ENCODE measurements around the gene OTUD6A. TPM values are rescaled to one million over a fixed set of nuclear protein-coding genes. Genes with fewer than 3 reads are reported as not detected.

Gene OTUD6A
- total RNA-seq, 1 donor from 2014 or later, result not detected

GRCh38 chrX:70044541-70045245 is 17.6 kb upstream of the OTUD6A start:
- no peak for DNase-seq (ENCODE audit: low read depth, low spot score)
- Mint-ChIP-seq H3K4me1 (no peaks in the 10 kb centered on the region), H3K9me3 (peaks cover 2% of the 10 kb centered on the region)

GRCh38 chrX:70046978-70047377 is 15.3 kb upstream of the OTUD6A start:
- Mint-ChIP-seq H3K27me3 (ENCODE audit: low read depth) (peaks cover 3% of the 10 kb centered on the region), H3K4me3 (no peak overlapping the region), H3K4me1 (no peaks in the 10 kb centered on the region)

More at GRCh38 chrX:70044541-70045245, 17.6 kb upstream of the OTUD6A start:
- Mint-ChIP-seq H3K27me3 (ENCODE audit: low read depth) (peaks cover 3% of the 10 kb centered on the region), H3K4me3 (no peak overlapping the region), H3K27ac (ENCODE audit: unreplicated experiment) (no peak overlapping the region), H3K36me3 (ENCODE audit: low read depth) (no peaks in the 10 kb centered on the region)
- TF ChIP-seq CTCF (conservative IDR thresholded peaks at IDR 0.05), result no peak

GRCh38 chrX:70049406-70049805 is 12.9 kb upstream of the OTUD6A start:
- DNase-seq (ENCODE audit: low read depth, low spot score), result no peak
- Mint-ChIP-seq H3K9me3 (no peaks in the 10 kb centered on the region), H3K27ac (ENCODE audit: unreplicated experiment) (no peak overlapping the region), H3K4me3 (no peak overlapping the region), H3K27me3 (ENCODE audit: low read depth) (peaks cover 3% of the 10 kb centered on the region), H3K36me3 (ENCODE audit: low read depth) (no peaks in the 10 kb centered on the region), H3K4me1 (no peaks in the 10 kb centered on the region)
- no peak for TF ChIP-seq CTCF (conservative IDR thresholded peaks at IDR 0.05)

More at GRCh38 chrX:70046978-70047377, 15.3 kb upstream of the OTUD6A start:
- no peak for TF ChIP-seq CTCF (conservative IDR thresholded peaks at IDR 0.05)
- no peak for DNase-seq (ENCODE audit: low read depth, low spot score)
- no peak overlapping the region for H3K27ac Mint-ChIP-seq (ENCODE audit: unreplicated experiment)
- peaks cover 2% of the 10 kb centered on the region for H3K9me3 Mint-ChIP-seq
- no peaks in the 10 kb centered on the region for H3K36me3 Mint-ChIP-seq (ENCODE audit: low read depth)

GRCh38 chrX:70049925-70050324 is 12.3 kb upstream of the OTUD6A start, which contains the start of gene AWAT2:
TSS of gene AWAT2 (minus strand) at chrX:70049938. CDS start at chrX:70049932, 6 bp downstream.
- peaks cover 3% of the 10 kb centered on the region for H3K27me3 Mint-ChIP-seq (ENCODE audit: low read depth)
- no peak for TF ChIP-seq CTCF (conservative IDR thresholded peaks at IDR 0.05)
- no peak within 1 kb of the TSS for H3K4me3 Mint-ChIP-seq
- no peaks in the 10 kb centered on the region for H3K9me3 Mint-ChIP-seq
- H3K36me3 Mint-ChIP-seq (ENCODE audit: low read depth), result no peaks in the 10 kb centered on the region
- H3K27ac Mint-ChIP-seq (ENCODE audit: unreplicated experiment), result peak within 1 kb of the TSS; percentile 67
- no peaks in the 10 kb centered on the region for H3K4me1 Mint-ChIP-seq
- DNase-seq (ENCODE audit: low read depth, low spot score), result no peak

GRCh38 chrX:70052895-70053615 is 9.2 kb upstream of the OTUD6A start:
- no peak for DNase-seq (ENCODE audit: low read depth, low spot score)

More at GRCh38 chrX:70052895-70053615, 9.2 kb upstream of the OTUD6A start:
- H3K4me1 Mint-ChIP-seq, result no peaks in the 10 kb centered on the region
- no peak overlapping the region for H3K27ac Mint-ChIP-seq (ENCODE audit: unreplicated experiment)
- no peak for TF ChIP-seq CTCF (conservative IDR thresholded peaks at IDR 0.05)
- no peaks in the 10 kb centered on the region for H3K36me3 Mint-ChIP-seq (ENCODE audit: low read depth)
- H3K9me3 Mint-ChIP-seq, result no peaks in the 10 kb centered on the region
- no peak overlapping the region for H3K4me3 Mint-ChIP-seq
- peaks cover 2% of the 10 kb centered on the region for H3K27me3 Mint-ChIP-seq (ENCODE audit: low read depth)
